HCT116 (cell line): Measurements from ENCODE around the gene RPS25.

Experiments
- ELF1 ChIP-seq: IDR thresholded peaks from 2 replicates; pipeline ENCODE4 v1.6.1; 2012; ENCODE audit warnings: low read depth, borderline replicate concordance
- EZH2phosphoT487 ChIP-seq: fragments of 200-600 bp; IDR thresholded peaks from 2 replicates; pipeline ENCODE4 v1.6.1; 2018; ENCODE audit warnings: antibody characterized with exemption, borderline replicate concordance
- JUND ChIP-seq: IDR thresholded peaks from 2 replicates; pipeline ENCODE4 v1.6.1; 2012
- POLR2A ChIP-seq: IDR thresholded peaks from 2 replicates; pipeline ENCODE4 v1.7.0; 2011; ENCODE audit warnings: borderline replicate concordance; ENCODE audit not compliant: insufficient read depth, insufficient read length; ENCODE audit errors: extremely low read depth
- RAD21 ChIP-seq: IDR thresholded peaks from 2 replicates; pipeline ENCODE4 v1.6.1; 2012; ENCODE audit warnings: low read depth, mild to moderate bottlenecking
- SIN3A ChIP-seq: IDR thresholded peaks from 2 replicates; pipeline ENCODE4 v1.6.1; 2012; ENCODE audit warnings: low read depth
- TF ChIP-seq, protein P1 (sequence below): IDR thresholded peaks from 2 replicates; pipeline ENCODE4 v1.6.1; 2011; ENCODE audit warnings: mild to moderate bottlenecking, low read length, moderate library complexity; ENCODE audit not compliant: insufficient replicate concordance; ENCODE audit errors: extremely low read depth
- TF ChIP-seq, protein P2 (sequence below): IDR thresholded peaks from 2 replicates; pipeline ENCODE4 v1.6.1; 2012
- TF ChIP-seq, protein P3 (sequence below), 3 experiments: fragments of 200-600 bp in 1 of 3; sonication (generic) in 1 of 3; IDR thresholded peaks in 2 of 3; conservative IDR thresholded peaks in 1 of 3; 2 replicates each; pipeline ENCODE4 v1.5.1; 2012 to 2017; ENCODE audit warnings: low read depth in 2 of 3, low read length in 2 of 3, antibody characterized with exemption in 1 of 3, borderline replicate concordance in 1 of 3, control low read depth in 1 of 3, mild to moderate bottlenecking in 1 of 3, mixed read lengths in 1 of 3, mixed run types in 1 of 3, moderate library complexity in 1 of 3; ENCODE audit not compliant: insufficient read depth in 1 of 3

DNA sequence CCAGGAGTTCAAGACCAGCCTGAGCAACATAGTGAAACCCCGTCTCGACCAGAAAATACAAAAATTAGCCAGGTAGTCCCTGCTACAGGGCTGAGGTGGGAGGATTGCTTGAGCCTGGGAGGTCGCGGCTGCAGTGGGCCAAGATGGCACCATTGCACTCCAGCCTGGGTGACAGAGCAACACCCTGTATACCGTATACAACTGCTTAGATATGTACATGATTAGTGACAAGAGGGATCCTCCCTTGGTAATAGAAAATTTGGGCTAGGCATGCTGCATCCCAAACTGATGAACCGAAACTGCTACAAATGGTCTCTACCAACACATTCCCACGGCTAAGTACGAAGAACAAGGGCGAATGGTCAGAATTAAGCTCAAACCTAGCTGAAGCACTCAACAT lies 24.8 kb upstream of the RPS25 start:
- TF ChIP-seq, protein P1, sequence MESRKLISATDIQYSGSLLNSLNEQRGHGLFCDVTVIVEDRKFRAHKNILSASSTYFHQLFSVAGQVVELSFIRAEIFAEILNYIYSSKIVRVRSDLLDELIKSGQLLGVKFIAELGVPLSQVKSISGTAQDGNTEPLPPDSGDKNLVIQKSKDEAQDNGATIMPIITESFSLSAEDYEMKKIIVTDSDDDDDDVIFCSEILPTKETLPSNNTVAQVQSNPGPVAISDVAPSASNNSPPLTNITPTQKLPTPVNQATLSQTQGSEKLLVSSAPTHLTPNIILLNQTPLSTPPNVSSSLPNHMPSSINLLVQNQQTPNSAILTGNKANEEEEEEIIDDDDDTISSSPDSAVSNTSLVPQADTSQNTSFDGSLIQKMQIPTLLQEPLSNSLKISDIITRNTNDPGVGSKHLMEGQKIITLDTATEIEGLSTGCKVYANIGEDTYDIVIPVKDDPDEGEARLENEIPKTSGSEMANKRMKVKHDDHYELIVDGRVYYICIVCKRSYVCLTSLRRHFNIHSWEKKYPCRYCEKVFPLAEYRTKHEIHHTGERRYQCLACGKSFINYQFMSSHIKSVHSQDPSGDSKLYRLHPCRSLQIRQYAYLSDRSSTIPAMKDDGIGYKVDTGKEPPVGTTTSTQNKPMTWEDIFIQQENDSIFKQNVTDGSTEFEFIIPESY: no peak
- TF ChIP-seq POLR2A: no peak
- no peak for TF ChIP-seq SIN3A
- TF ChIP-seq, protein P2, sequence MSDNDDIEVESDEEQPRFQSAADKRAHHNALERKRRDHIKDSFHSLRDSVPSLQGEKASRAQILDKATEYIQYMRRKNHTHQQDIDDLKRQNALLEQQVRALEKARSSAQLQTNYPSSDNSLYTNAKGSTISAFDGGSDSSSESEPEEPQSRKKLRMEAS: no peak
- no peak for TF ChIP-seq JUND
- TF ChIP-seq, protein P3, sequence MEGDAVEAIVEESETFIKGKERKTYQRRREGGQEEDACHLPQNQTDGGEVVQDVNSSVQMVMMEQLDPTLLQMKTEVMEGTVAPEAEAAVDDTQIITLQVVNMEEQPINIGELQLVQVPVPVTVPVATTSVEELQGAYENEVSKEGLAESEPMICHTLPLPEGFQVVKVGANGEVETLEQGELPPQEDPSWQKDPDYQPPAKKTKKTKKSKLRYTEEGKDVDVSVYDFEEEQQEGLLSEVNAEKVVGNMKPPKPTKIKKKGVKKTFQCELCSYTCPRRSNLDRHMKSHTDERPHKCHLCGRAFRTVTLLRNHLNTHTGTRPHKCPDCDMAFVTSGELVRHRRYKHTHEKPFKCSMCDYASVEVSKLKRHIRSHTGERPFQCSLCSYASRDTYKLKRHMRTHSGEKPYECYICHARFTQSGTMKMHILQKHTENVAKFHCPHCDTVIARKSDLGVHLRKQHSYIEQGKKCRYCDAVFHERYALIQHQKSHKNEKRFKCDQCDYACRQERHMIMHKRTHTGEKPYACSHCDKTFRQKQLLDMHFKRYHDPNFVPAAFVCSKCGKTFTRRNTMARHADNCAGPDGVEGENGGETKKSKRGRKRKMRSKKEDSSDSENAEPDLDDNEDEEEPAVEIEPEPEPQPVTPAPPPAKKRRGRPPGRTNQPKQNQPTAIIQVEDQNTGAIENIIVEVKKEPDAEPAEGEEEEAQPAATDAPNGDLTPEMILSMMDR (IDR thresholded peaks at IDR 0.05 in 2 of 3, conservative IDR thresholded peaks at IDR 0.05 in 1 of 3; ENCODE audit: borderline replicate concordance in 1 of 3, insufficient read depth in 1 of 3, low read depth in 2 of 3, low read length in 2 of 3): no peak
- no peak for TF ChIP-seq ELF1
- TF ChIP-seq EZH2phosphoT487: no peak
- no peak for TF ChIP-seq RAD21
